PC-3 (cell line): ENCODE measurements around the gene FGF1. TPM values are rescaled to one million over a fixed set of nuclear protein-coding genes. Genes with fewer than 3 reads are reported as not detected.

ENCODE experiments used
- ATAC-seq: fragments of 200-7000 bp; cut with Tn5 transposase; 2 replicates; pipeline ENCODE4 v1.9.1; 2020; ENCODE audit warnings: mild to moderate bottlenecking, moderate library complexity
- BruUV-seq: library from RNA; stranded (reverse); fragments of 400-500 nt; replicated peaks from 2 replicates; lab custom pipeline; 2021; lab: Mats Ljungman, UMichigan
- CTCF ChIA-PET: fragments of 300-600 bp; sonication (Branson Sonifier 250); formaldehyde crosslinking; loops from one replicate; lab custom pipeline; 2022; ENCODE audit warnings: antibody characterized with exemption; lab: Charles Lee
- POLR2A ChIA-PET: fragments of 300-600 bp; sonication (Branson Sonifier 250); formaldehyde crosslinking; loops from one replicate; lab custom pipeline; 2022; ENCODE audit warnings: antibody characterized with exemption; ENCODE audit not compliant: unreplicated experiment; lab: Charles Lee
- DNase-seq: peaks from one replicate; pipeline ENCODE4 v3.0.0-alpha.2; 2015
- H2AFZ ChIP-seq: fragments of 300-600 bp; sonication (generic); 2 replicates; pipeline ENCODE4 v1.6.0; 2016; ENCODE audit warnings: antibody characterized with exemption, low read length
- H3F3A ChIP-seq: fragments of 300-600 bp; sonication (generic); one replicate; pipeline ENCODE4 v1.6.0; 2017; ENCODE audit warnings: antibody characterized with exemption, low read length, control low read depth, mild to moderate bottlenecking; ENCODE audit not compliant: unreplicated experiment
- H3K27ac ChIP-seq: fragments of 300-600 bp; sonication (generic); 2 replicates; pipeline ENCODE4 v1.5.1; 2016; ENCODE audit warnings: mild to moderate bottlenecking, low read length
- H3K27me3 ChIP-seq: fragments of 300-600 bp; sonication (generic); 2 replicates; pipeline ENCODE4 v1.6.1; 2016; ENCODE audit warnings: low read length, mixed read lengths
- H3K36me3 ChIP-seq: fragments of 300-600 bp; sonication (generic); 2 replicates; pipeline ENCODE4 v1.6.1; 2016; ENCODE audit warnings: low read depth, mixed run types, low read length, mixed read lengths
- H3K4me1 ChIP-seq: fragments of 300-600 bp; sonication (generic); 2 replicates; pipeline ENCODE4 v1.5.1; 2016; ENCODE audit warnings: low read length; ENCODE audit not compliant: insufficient read depth
- H3K4me2 ChIP-seq: fragments of 300-600 bp; sonication (generic); 2 replicates; pipeline ENCODE4 v1.6.0; 2016; ENCODE audit warnings: low read length
- H3K4me3 ChIP-seq: fragments of 300-600 bp; sonication (generic); 2 replicates; pipeline ENCODE4 v1.5.1; 2016; ENCODE audit warnings: mild to moderate bottlenecking, low read length, mixed read lengths
- H3K79me2 ChIP-seq: fragments of 300-600 bp; sonication (generic); 2 replicates; pipeline ENCODE4 v1.6.1; 2017; ENCODE audit warnings: low read length, mixed read lengths
- H3K9ac ChIP-seq: fragments of 300-600 bp; sonication (generic); 2 replicates; pipeline ENCODE4 v1.6.0; 2016; ENCODE audit warnings: mild to moderate bottlenecking, low read length
- H3K9me2 ChIP-seq: fragments of 300-600 bp; sonication (generic); replicated peaks from 2 replicates; pipeline ENCODE4 v1.6.1; 2016; ENCODE audit warnings: mixed run types, low read length, mixed read lengths
- H3K9me3 ChIP-seq: fragments of 300-600 bp; sonication (generic); 2 replicates; pipeline ENCODE4 v1.6.1; 2016; ENCODE audit warnings: low read length, mixed read lengths
- H4K20me1 ChIP-seq: fragments of 300-600 bp; sonication (generic); 2 replicates; pipeline ENCODE4 v1.6.1; 2016; ENCODE audit warnings: low read length, mixed read lengths
- CTCF ChIP-seq: fragments of 300-600 bp; sonication (generic); conservative IDR thresholded peaks from 2 replicates; pipeline ENCODE4 v1.5.1; 2017; ENCODE audit warnings: antibody characterized with exemption, low read depth, mild to moderate bottlenecking, low read length
- EZH2 ChIP-seq: fragments of 300-600 bp; sonication (generic); IDR thresholded peaks from one replicate; pipeline ENCODE4 v1.6.1; 2017; ENCODE audit warnings: antibody characterized with exemption, mild to moderate bottlenecking, low read length; ENCODE audit not compliant: unreplicated experiment
- EZH2phosphoT487 ChIP-seq: fragments of 300-600 bp; sonication (generic); IDR thresholded peaks from 2 replicates; pipeline ENCODE4 v1.6.1; 2018; ENCODE audit warnings: mild to moderate bottlenecking, antibody characterized with exemption, low read length, borderline replicate concordance
- intact Hi-C: fragments of 100-400 bp; cut with micrococcal nuclease; formaldehyde crosslinking; loops from 2 replicates; pipeline ENCODE4 v1.9.0; 2023
- total RNA-seq: library from RNA; depleted of rRNA; stranded (reverse); fragments of >200 nt; gene quantifications from 2 replicates; pipeline ENCODE4 v1.2.3, GENCODE V29; 2014

FGF1 gene
- total RNA-seq, 1 experiment from 2014 or later, result 1.5 TPM

- TF ChIP-seq CTCF (no peak), EZH2 (no peak), EZH2phosphoT487 (no peak)
- Histone ChIP-seq H3K4me1 (peaks cover 25% of the 10 kb centered on the region), H3K27me3 (no peaks in the 10 kb centered on the region), H3K4me2 (no peak overlapping the region), H2AFZ (no peak overlapping the region), H3K4me3 (no peak overlapping the region), H3K27ac (no peak overlapping the region), H3K79me2 (no peaks in the 10 kb centered on the region), H3K9me2 (no peaks in the 10 kb centered on the region), H3K36me3 (no peaks in the 10 kb centered on the region), H4K20me1 (no peaks in the 10 kb centered on the region), H3F3A (peaks cover 7% of the 10 kb centered on the region), H3K9me3 (no peaks in the 10 kb centered on the region), H3K9ac (no peak overlapping the region)
- ChIA-PET POLR2A (no interaction called here), CTCF (no interaction called here)
- ATAC-seq (no peak), DNase-seq (no peak)
- intact Hi-C loops, result no loop called here
- no TSS peak for BruUV-seq
Observed at GRCh38 chr5:142683116-142683515, 2.8 kb downstream of the FGF1 start.

- ChIA-PET POLR2A (no interaction called here), CTCF (no interaction called here)
- peaks cover 37% of the 10 kb centered on the region for H3K4me1 ChIP-seq
- no peaks in the 10 kb centered on the region for H3K9me3 ChIP-seq
- peak overlapping the region; percentile 75 for H3K4me2 ChIP-seq
- no peaks in the 10 kb centered on the region for H3K9me2 ChIP-seq
- TF ChIP-seq CTCF (no peak), EZH2phosphoT487 (no peak), EZH2 (no peak)
- peaks cover 7% of the 10 kb centered on the region for H3F3A ChIP-seq
- H3K27me3 ChIP-seq, result no peaks in the 10 kb centered on the region
- H3K27ac ChIP-seq, result peak overlapping the region; percentile 91
- H3K79me2 ChIP-seq, result no peaks in the 10 kb centered on the region
- no peaks in the 10 kb centered on the region for H4K20me1 ChIP-seq
- intact Hi-C loops, result no loop called here
- 0 out of 2 replicates have a peak overlapping the region, but pooled peaks have one; percentile 45 for H2AFZ ChIP-seq
- H3K4me3 ChIP-seq, result peak overlapping the region; percentile 12; the same call in 1 of the 2 replicates
- ATAC-seq, result peak; percentile 98
- no TSS peak for BruUV-seq
- H3K36me3 ChIP-seq, result no peaks in the 10 kb centered on the region
- DNase-seq, result peak; percentile 92
- peak overlapping the region; percentile 50 for H3K9ac ChIP-seq
Observed at GRCh38 chr5:142680605-142681259, 5.2 kb downstream of the FGF1 start.

- Histone ChIP-seq H2AFZ (no peak overlapping the region), H3F3A (peaks cover 7% of the 10 kb centered on the region), H3K27me3 (no peaks in the 10 kb centered on the region), H3K9me2 (no peaks in the 10 kb centered on the region), H3K4me3 (no peak overlapping the region), H3K36me3 (no peaks in the 10 kb centered on the region), H3K27ac (no peak overlapping the region), H3K4me2 (no peak overlapping the region), H3K79me2 (no peaks in the 10 kb centered on the region), H4K20me1 (no peaks in the 10 kb centered on the region), H3K9me3 (no peaks in the 10 kb centered on the region), H3K9ac (no peak overlapping the region; the same call in 1 of the 2 replicates), H3K4me1 (peaks cover 42% of the 10 kb centered on the region)
- ATAC-seq, result no peak
- TF ChIP-seq EZH2phosphoT487 (no peak), EZH2 (no peak), CTCF (no peak)
- ChIA-PET CTCF (no interaction called here), POLR2A (no interaction called here)
- no TSS peak for BruUV-seq
- DNase-seq, result no peak
- intact Hi-C loops, result no loop called here
Observed at GRCh38 chr5:142679744-142680143, 6.1 kb downstream of the FGF1 start.
